Activated CD4-positive, alpha-beta memory T cell treated with anti-CD3 and anti-CD28 coated beads for 36 hours (primary cell): Measurements from ENCODE around the gene SLC49A3. TPM values are rescaled to one million over a fixed set of nuclear protein-coding genes. Genes with fewer than 3 reads are reported as not detected.

Experiments
- CTCF ChIA-PET: fragments of 350-600 bp; sonication (Branson Sonifier 250); formaldehyde crosslinking; loops from one replicate; lab custom pipeline; 2021; ENCODE audit warnings: antibody characterized with exemption, inconsistent platforms; lab: Charles Lee
- POLR2A ChIA-PET: fragments of 350-600 bp; sonication (Branson Sonifier 250); formaldehyde crosslinking; loops from one replicate; lab custom pipeline; 2021; ENCODE audit warnings: antibody characterized with exemption; lab: Charles Lee
- DNase-seq: peaks from one replicate; pipeline ENCODE4 v3.0.0-alpha.2; 2020
- H3K27ac Mint-ChIP-seq: one replicate; pipeline ENCODE4 v1.8.0; 2021; ENCODE audit warnings: mixed read lengths
- H3K27me3 Mint-ChIP-seq: one replicate; pipeline ENCODE4 v1.8.0; 2021; ENCODE audit warnings: mixed read lengths
- H3K36me3 Mint-ChIP-seq: one replicate; pipeline ENCODE4 v1.8.0; 2021; ENCODE audit warnings: mixed read lengths
- H3K4me1 Mint-ChIP-seq: one replicate; pipeline ENCODE4 v1.8.0; 2021; ENCODE audit warnings: low read depth, mixed read lengths
- H3K4me3 Mint-ChIP-seq: one replicate; pipeline ENCODE4 v1.8.0; 2021; ENCODE audit warnings: mild to moderate bottlenecking, mixed read lengths
- H3K9me3 Mint-ChIP-seq: one replicate; pipeline ENCODE4 v1.8.0; 2021; ENCODE audit warnings: mixed read lengths
- intact Hi-C: fragments of 100-400 bp; cut with micrococcal nuclease; formaldehyde crosslinking; loops from one replicate; pipeline ENCODE4 v1.15.1; 2023
- total RNA-seq, 2 experiments: library from RNA; stranded (reverse); gene quantifications; one replicate each; pipeline ENCODE4 v1.2.3, GENCODE V29; 2021

The SLC49A3 gene
- total RNA-seq, 2 experiments from 2014 or later, result 0.19 TPM; not detected in 1

DNA sequence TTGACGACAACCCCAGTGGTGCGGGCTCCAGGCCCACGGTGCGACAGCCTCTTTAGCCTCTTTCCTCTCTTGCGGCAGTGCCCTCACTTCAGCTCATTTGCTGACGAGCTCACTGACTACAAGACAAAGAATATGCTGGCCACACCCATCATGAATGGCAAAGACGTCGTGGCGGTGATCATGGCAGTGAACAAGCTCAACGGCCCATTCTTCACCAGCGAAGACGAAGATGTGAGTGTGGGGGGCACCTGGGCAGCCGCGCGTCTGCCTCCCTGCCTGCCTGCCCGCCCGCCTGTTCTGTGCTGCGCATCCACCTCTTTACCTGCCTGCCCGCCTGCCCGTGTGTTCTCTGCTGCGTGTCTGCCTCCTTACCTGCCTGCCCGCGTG lies 54.4 kb downstream of the SLC49A3 start:
- Mint-ChIP-seq H3K27me3 (peaks cover 5% of the 10 kb centered on the region), H3K9me3 (peaks cover 13% of the 10 kb centered on the region), H3K4me1 (no peaks in the 10 kb centered on the region), H3K4me3 (no peak overlapping the region), H3K27ac (no peak overlapping the region), H3K36me3 (no peaks in the 10 kb centered on the region)
- DNase-seq, result no peak
- intact Hi-C loops, result no loop called here
- CTCF ChIA-PET, result no interaction called here
- POLR2A ChIA-PET, result no interaction called here

DNA sequence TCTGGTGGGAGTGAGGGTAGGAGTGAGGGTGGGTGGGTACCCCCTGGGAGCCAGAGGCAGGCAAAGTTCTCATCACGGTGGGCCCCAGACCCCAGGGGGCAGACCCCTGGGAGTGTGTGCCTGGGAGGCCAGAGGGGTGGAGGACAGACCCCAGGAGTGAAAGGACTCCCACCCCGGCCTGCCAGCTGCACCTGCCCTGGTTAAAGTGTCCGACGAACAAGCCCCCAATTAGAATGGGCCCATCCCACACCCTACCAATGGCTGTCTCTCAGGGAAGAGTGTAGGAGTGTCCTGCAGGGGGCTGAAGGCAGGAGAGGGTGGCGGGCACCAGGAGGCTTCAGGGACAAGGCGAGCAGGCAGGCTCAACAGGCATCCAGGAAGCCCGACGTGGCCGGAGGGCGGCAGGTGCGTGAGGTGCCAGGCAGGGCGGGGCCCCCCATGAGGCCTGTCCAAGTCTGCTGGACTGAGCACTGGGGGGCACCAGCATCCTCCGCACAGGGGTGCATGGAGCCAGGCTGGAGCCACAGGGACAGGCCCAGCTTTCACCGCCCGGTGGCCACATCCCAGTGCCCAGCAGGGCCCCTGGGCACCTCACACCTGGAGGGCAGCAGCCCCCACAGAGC lies 54.9 kb downstream of the SLC49A3 start:
- ChIA-PET CTCF (no interaction called here), POLR2A (no interaction called here)
- intact Hi-C loops, result no loop called here
- Mint-ChIP-seq H3K9me3 (peaks cover 13% of the 10 kb centered on the region), H3K4me1 (no peaks in the 10 kb centered on the region), H3K27ac (no peak overlapping the region), H3K36me3 (no peaks in the 10 kb centered on the region), H3K27me3 (peaks cover 3% of the 10 kb centered on the region), H3K4me3 (no peak overlapping the region)
- no peak for DNase-seq

DNA sequence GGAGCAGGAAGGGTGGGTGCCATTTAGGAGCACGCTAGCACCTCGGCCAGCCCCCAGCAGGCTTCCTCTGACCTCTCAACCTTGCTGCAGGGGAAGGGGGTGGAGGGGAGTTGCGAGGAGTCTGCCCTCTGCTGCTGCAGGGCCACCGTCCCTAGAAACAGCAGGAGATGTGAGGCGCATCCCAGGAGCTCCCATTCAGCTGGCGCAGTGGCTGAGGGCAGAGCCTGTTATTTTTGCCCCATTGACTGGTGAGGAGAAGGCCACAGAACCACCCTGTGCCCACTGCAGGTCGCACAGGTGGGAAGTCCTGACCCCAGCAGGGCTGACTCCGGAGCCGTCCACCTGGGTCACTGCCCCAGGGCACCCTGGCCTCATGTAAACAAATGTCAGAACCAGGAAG lies 55.5 kb downstream of the SLC49A3 start:
- ChIA-PET POLR2A (no interaction called here), CTCF (no interaction called here)
- no peaks in the 10 kb centered on the region for H3K27me3 Mint-ChIP-seq
- H3K27ac Mint-ChIP-seq, result no peak overlapping the region
- H3K9me3 Mint-ChIP-seq, result peaks cover 13% of the 10 kb centered on the region
- intact Hi-C loops, result no loop called here
- DNase-seq, result no peak
- no peaks in the 10 kb centered on the region for H3K4me1 Mint-ChIP-seq
- H3K4me3 Mint-ChIP-seq, result no peak overlapping the region
- H3K36me3 Mint-ChIP-seq, result no peaks in the 10 kb centered on the region

DNA sequence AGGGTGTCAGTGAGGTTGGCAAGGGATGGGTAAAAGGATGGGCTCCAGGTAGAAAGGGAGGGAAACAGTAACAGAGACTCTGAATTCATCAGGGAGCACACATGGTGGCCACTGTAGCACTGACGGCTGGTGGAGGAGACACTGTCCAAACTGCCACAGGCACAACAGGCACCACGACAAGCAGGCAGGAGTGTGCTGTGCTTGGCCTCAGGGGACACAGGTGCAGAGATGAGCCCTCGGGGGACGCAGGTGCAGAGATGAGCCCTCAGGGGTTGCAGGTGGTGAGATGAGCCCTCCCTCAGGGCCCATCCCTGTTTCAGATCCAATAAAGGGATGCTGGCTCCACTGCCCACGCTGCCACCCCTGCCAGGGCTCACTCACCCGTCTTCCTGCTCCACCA lies 56.0 kb downstream of the SLC49A3 start:
- Mint-ChIP-seq H3K4me3 (no peak overlapping the region), H3K27ac (no peak overlapping the region), H3K4me1 (no peaks in the 10 kb centered on the region), H3K9me3 (peaks cover 13% of the 10 kb centered on the region), H3K27me3 (no peaks in the 10 kb centered on the region), H3K36me3 (no peaks in the 10 kb centered on the region)
- POLR2A ChIA-PET, result no interaction called here
- intact Hi-C loops, result no loop called here
- CTCF ChIA-PET, result no interaction called here
- DNase-seq, result no peak

DNA sequence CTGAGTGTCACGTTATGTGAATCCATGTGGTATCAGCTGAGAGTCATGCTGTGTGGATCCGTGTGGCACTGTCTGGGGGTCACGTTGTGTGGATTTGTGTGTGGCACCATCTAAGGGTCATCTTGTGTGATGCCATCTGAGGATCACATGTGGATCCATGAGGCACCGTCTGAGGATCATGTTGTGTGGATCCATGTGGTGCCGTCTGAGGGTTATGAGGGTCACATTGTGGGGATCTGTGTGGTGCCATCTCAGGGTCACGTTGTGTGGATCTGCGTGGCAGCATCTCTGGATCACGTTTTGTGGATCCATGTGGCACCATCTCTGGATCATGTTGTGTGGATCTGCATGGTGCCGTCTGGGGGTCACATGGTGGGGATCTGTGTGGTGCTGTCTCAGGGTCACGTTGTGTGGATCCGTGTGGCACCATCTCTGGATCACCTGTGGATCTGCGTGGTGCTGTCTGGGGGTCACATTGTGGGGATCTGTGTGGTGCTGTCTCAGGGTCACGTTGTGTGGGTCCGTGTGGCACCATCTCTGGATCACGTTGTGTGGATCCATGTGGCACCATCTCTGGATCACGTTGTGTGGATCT lies 56.7 kb downstream of the SLC49A3 start:
- Mint-ChIP-seq H3K36me3 (no peaks in the 10 kb centered on the region), H3K27me3 (no peaks in the 10 kb centered on the region), H3K27ac (no peak overlapping the region), H3K4me1 (no peaks in the 10 kb centered on the region), H3K9me3 (peaks cover 13% of the 10 kb centered on the region), H3K4me3 (no peak overlapping the region)
- no peak for DNase-seq
- ChIA-PET CTCF (no interaction called here), POLR2A (no interaction called here)
- intact Hi-C loops, result no loop called here

Other genes with a start within 250 kb of the SLC49A3 start
- gene ZNF721, start 190.0 kb downstream of the SLC49A3 start, total RNA-seq, result 10 to 100 TPM; 31.0 to 31.8 TPM
- 10 to 100 TPM; 38.9 to 42.2 TPM for gene PIGG, start 189.9 kb downstream of the SLC49A3 start, total RNA-seq
- not detected for gene TMEM271, start 112.9 kb downstream of the SLC49A3 start, total RNA-seq
- 10 to 100 TPM; 16.1 to 22.9 TPM for gene PDE6B, start 63.6 kb downstream of the SLC49A3 start, total RNA-seq
- gene ATP5ME, start 14.9 kb downstream of the SLC49A3 start, total RNA-seq, result 100 to 1,000 TPM; 245 to 254 TPM
- 10 to 100 TPM; 12.4 to 13.0 TPM for gene MYL5, start 14.6 kb downstream of the SLC49A3 start, total RNA-seq
- 10 to 100 TPM; 27.8 to 29.3 TPM for gene PCGF3, start 16.7 kb upstream of the SLC49A3 start, total RNA-seq
- gene CPLX1, start 137.0 kb upstream of the SLC49A3 start, total RNA-seq, result under 1 TPM; 0.43 to 0.61 TPM
- gene GAK, start 243.2 kb upstream of the SLC49A3 start, total RNA-seq, result 100 to 1,000 TPM in 1 of 2 experiments, 10 to 100 TPM in 1; 97.0 to 101 TPM
- gene TMEM175, start 243.3 kb upstream of the SLC49A3 start, total RNA-seq, result 10 to 100 TPM; 13.8 to 15.8 TPM